NCI-H1417 treated with DMSO at 0.1 percent for 48 hours (cell line): ENCODE results near the gene MYO9A.
"Not testable (repeated sequence)": the region's sequence is repeated elsewhere in the genome, so short reads cannot be mapped to it uniquely, and the experiment has no call there.

Experiments used
- DNase-seq: peaks from one replicate; lab custom pipeline; 2025; lab: John Stamatoyannopoulos, UW

MYO9A gene

GRCh38 chr15:72086920-72087648 is 30.9 kb downstream of the MYO9A start:
- DNase-seq, result no peak

- DNase-seq, result no peak
Observed at GRCh38 chr15:72086010-72086697, 31.8 kb downstream of the MYO9A start.

- DNase-seq, result no peak
Observed at GRCh38 chr15:72082176-72082575, 35.8 kb downstream of the MYO9A start.

GRCh38 chr15:72078887-72079286 is 39.1 kb downstream of the MYO9A start:
- no peak for DNase-seq

GRCh38 chr15:72077950-72078349 is 40.0 kb downstream of the MYO9A start:
- DNase-seq, result no peak

- DNase-seq, result no peak
Observed at GRCh38 chr15:72074335-72075060, 43.5 kb downstream of the MYO9A start.

- DNase-seq, result not testable (repeated sequence)
Observed at GRCh38 chr15:72071448-72071825, 46.5 kb downstream of the MYO9A start.

- no peak for DNase-seq
Observed at GRCh38 chr15:72070817-72071447, 47.0 kb downstream of the MYO9A start.

- DNase-seq, result no peak
Observed at GRCh38 chr15:72068856-72069255, 49.1 kb downstream of the MYO9A start.

- no peak for DNase-seq
Observed at GRCh38 chr15:72065801-72066200, 52.1 kb downstream of the MYO9A start.

- no peak for DNase-seq
Observed at GRCh38 chr15:72063186-72063585, 54.8 kb downstream of the MYO9A start.

- no peak for DNase-seq
Observed at GRCh38 chr15:72062319-72062718, 55.6 kb downstream of the MYO9A start.

GRCh38 chr15:72060687-72061250 is 57.2 kb downstream of the MYO9A start:
- no peak for DNase-seq

- no peak for DNase-seq
Observed at GRCh38 chr15:72058585-72058984, 59.4 kb downstream of the MYO9A start.

- no peak for DNase-seq
Observed at GRCh38 chr15:72057548-72058091, 60.3 kb downstream of the MYO9A start.

- not testable (repeated sequence) for DNase-seq
Observed at GRCh38 chr15:72056217-72056616, 61.7 kb downstream of the MYO9A start.

GRCh38 chr15:72053297-72053696 is 64.7 kb downstream of the MYO9A start:
- DNase-seq, result not testable (repeated sequence)

GRCh38 chr15:72050700-72051099 is 67.2 kb downstream of the MYO9A start:
- DNase-seq, result no peak

- DNase-seq, result no peak
Observed at GRCh38 chr15:72047020-72047419, 70.9 kb downstream of the MYO9A start.

- DNase-seq, result no peak
Observed at GRCh38 chr15:72044956-72045355, 73.0 kb downstream of the MYO9A start.

GRCh38 chr15:72042865-72043264 is 75.1 kb downstream of the MYO9A start:
- DNase-seq, result no peak

- no peak for DNase-seq
Observed at GRCh38 chr15:72042054-72042453, 75.9 kb downstream of the MYO9A start.
